GM18511 (cell line): ENCODE data around the gene SPRY2.

Experiments
- ATAC-seq: cut with Tn5 transposase; IDR thresholded peaks from one replicate; pipeline ENCODE4 v1.9.1; 2021; ENCODE audit warnings: mild to moderate bottlenecking, moderate library complexity; ENCODE audit not compliant: unreplicated experiment

SPRY2 gene

GRCh38 chr13:80341101-80341755 lies at the start of gene SPRY2:
SPRY2 (minus strand) TSS chr13:80341126; CDS start chr13:80337705, 3,421 bp downstream.
- ATAC-seq, result peak; percentile 54

- no peak for ATAC-seq
Measured at GRCh38 chr13:80390338-80390737, 49.4 kb upstream of the SPRY2 start.

- no peak for ATAC-seq
Measured at GRCh38 chr13:80389073-80390038, 48.4 kb upstream of the SPRY2 start.

DNA sequence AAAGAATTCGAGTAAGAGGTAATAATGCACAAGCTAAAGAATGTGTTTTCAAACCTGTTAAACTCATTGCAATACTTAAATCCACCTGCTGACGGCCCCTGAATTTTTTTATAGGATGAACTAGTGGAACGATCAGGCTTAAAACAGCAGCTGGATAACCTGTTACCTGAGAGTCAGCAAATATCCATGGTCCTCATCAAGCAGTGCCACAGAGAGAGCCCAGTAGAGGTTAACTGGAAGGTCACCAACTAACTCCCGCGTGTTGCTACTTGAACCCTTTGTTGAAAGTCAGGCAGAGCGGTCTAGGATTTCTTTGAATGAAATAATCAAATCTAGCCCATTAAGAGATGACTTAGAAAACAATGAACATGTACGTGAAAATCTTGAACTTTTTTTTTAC lies 47.6 kb upstream of the SPRY2 start:
- ATAC-seq, result no peak

DNA sequence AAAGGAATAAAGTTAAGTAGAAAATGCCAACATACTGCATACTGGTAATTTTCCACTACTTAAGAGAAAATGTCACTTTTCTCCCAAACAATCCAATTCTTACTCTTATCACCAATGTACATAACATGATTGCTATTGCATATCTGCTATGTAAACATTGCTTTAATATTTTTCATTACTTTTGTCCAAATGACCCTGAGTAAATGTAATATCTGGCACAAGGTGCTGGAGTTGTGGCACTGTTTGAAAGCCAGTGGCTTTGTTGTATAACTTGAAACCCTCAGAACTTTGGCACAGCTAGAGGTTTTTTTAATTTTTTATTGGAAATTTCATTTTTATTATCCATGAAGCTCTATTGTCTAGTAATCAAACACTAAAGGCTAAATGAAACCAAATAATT lies 45.7 kb upstream of the SPRY2 start:
- ATAC-seq, result no peak

DNA sequence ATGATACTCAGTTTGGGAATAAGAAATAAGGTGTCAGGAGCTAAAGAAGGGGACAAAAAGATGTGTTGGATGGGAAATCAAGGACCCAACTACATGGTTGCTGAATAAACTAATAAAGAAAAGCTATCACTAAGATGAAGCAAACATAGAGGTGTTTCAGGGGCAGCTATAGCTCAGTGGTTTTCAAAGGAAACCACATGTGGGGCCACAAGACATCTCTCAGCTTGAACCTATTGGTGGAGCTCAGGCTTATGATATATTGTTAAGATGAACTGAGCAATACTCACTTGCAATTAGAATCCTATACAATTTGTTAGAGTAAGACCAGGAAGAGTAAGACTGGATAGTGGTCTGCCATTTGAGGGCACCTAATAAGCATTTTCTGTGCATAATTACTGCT lies 45.1 kb upstream of the SPRY2 start:
- peak; percentile 79 for ATAC-seq

- ATAC-seq, result no peak
Measured at GRCh38 chr13:80382576-80382975, 41.6 kb upstream of the SPRY2 start.

DNA sequence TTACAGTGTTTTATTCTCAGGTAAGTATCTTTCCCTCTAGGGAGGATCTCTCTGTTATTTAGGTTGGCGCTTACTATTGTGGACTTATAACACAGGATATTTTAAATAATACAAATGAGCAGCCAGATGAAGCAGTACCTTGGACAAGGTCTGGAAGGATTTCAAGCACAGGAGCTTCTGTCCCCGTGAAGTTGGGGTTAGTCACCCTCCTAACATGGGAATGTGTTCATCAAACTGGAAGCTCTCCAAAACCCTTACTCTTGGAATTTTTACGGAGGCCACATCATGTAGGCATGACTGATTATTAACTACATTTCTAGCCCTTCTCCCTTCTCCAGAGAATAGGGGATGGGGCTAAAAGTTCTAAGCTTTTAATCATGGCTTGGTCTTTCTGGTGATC lies 38.3 kb upstream of the SPRY2 start:
- ATAC-seq, result no peak

DNA sequence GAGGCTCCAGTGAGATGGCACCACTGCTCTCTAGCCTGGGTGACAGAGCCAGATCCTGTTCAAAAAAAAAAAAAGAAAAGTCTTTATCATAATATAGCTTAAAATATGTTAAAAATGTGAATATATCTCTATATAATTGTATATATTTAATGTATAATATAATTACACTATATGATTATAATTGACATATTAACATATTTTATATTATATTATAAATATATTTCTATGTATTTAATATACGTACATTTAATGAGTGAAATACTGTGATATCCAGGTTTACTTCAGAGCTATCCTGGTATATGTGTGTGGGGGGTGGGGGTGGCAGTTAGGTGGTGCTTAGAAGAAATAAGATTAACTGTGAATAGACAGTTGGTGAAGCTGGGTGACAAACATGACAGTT lies 35.6 kb upstream of the SPRY2 start:
- ATAC-seq, result no peak

GRCh38 chr13:80374901-80375300 lies 34.0 kb upstream of the SPRY2 start:
- no peak for ATAC-seq

- ATAC-seq, result no peak
Measured at GRCh38 chr13:80374444-80374843, 33.5 kb upstream of the SPRY2 start.

DNA sequence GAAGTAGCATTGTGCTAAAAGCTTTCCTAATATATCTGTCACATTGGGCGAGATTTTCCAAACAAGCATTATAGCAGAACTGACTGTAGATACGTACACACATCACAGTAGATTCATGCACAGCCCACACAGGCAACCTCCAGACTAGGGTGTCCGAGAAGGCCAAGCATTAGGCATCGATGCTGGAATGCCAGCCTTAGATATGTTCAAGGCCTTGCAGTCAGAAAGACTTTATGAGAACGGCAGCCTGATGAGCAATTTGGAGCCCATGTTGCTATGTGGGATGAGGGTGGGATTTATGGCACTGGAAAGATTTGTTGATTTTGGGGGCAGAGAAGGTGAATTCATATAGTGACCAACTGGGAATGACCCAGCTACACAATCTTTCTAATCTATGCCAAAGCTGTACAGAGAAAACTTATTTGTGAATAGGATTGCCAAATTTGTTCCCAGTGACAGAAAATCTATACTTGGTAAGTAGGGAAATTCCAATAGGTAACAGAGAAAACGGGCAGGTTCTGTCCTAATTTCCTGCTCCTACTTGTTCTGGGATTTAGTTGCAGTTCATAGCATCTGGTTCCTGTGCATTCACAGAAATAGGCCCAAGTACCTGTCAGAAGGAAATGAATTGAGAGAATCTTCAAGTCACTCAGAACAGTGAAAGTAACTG lies 31.0 kb upstream of the SPRY2 start:
- no peak for ATAC-seq

DNA sequence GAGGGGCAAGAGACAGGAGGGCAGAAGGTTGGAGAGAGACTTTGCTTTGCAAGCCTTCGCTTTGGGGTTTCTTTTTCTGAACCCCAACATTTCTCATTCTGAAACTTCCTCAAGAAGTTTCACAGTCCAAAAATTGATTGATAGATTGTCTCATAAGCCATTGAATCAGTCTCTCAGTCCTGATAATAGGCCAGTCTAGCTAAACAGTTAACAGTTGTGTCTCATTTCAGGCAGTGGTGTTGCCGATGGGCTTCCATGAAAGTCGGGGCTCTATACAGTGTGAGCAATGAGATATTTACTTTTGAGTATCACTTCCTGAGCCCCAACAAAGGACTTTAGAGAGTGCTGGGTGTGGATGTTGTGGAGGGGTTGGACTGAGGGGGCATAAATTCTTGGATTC lies 26.5 kb upstream of the SPRY2 start:
- no peak for ATAC-seq

GRCh38 chr13:80363890-80364503 lies 23.1 kb upstream of the SPRY2 start:
- ATAC-seq, result no peak

GRCh38 chr13:80362481-80362880 lies 21.6 kb upstream of the SPRY2 start:
- no peak for ATAC-seq

GRCh38 chr13:80361883-80362327 lies 21.0 kb upstream of the SPRY2 start:
- peak; percentile 91 for ATAC-seq

- ATAC-seq, result no peak
Measured at GRCh38 chr13:80361298-80361697, 20.4 kb upstream of the SPRY2 start.

- ATAC-seq, result no peak
Measured at GRCh38 chr13:80360453-80360800, 19.5 kb upstream of the SPRY2 start.

- no peak for ATAC-seq
Measured at GRCh38 chr13:80359778-80360452, 19.0 kb upstream of the SPRY2 start.

- no peak for ATAC-seq
Measured at GRCh38 chr13:80359414-80359777, 18.5 kb upstream of the SPRY2 start.
